DMS53 treated with DMSO at 0.1 percent for 48 hours (cell line): ENCODE results near the gene JDP2.

Experiments
- DNase-seq: peaks from one replicate; lab custom pipeline; 2025; ENCODE audit not compliant: unreplicated experiment; lab: John Stamatoyannopoulos, UW

JDP2 gene

GRCh38 chr14:75409316-75410205 is 18.3 kb upstream of the JDP2 start:
- DNase-seq, result no peak

- DNase-seq, result no peak
Observed at GRCh38 chr14:75411214-75411540, 16.6 kb upstream of the JDP2 start.

GRCh38 chr14:75413013-75413412 is 14.8 kb upstream of the JDP2 start:
- no peak for DNase-seq

- DNase-seq, result no peak
Observed at GRCh38 chr14:75417674-75418073, 10.1 kb upstream of the JDP2 start.

- no peak for DNase-seq
Observed at GRCh38 chr14:75418850-75419768, 8.7 kb upstream of the JDP2 start.

GRCh38 chr14:75422169-75422568 is 5.7 kb upstream of the JDP2 start:
- DNase-seq, result no peak

GRCh38 chr14:75424496-75424895 is 3.3 kb upstream of the JDP2 start:
- no peak for DNase-seq

GRCh38 chr14:75425446-75425845 is 2.4 kb upstream of the JDP2 start:
- no peak for DNase-seq

GRCh38 chr14:75426332-75427125 is 1.3 kb upstream of the JDP2 start:
- DNase-seq, result no peak

- no peak for DNase-seq
Observed at GRCh38 chr14:75427126-75427481, 718 bp upstream of the JDP2 start.

- no peak for DNase-seq
Observed at GRCh38 chr14:75428230-75429104, 645 bp downstream of the JDP2 start.

GRCh38 chr14:75429562-75429961 is 1.7 kb downstream of the JDP2 start:
- DNase-seq, result no peak

- no peak for DNase-seq
Observed at GRCh38 chr14:75430116-75430515, 2.3 kb downstream of the JDP2 start.

- no peak for DNase-seq
Observed at GRCh38 chr14:75430526-75430925, 2.7 kb downstream of the JDP2 start.

GRCh38 chr14:75430976-75431375 is 3.2 kb downstream of the JDP2 start:
- no peak for DNase-seq

- DNase-seq, result no peak
Observed at GRCh38 chr14:75431827-75432226, 4.0 kb downstream of the JDP2 start.

GRCh38 chr14:75432411-75432810 is 4.6 kb downstream of the JDP2 start:
- no peak for DNase-seq

GRCh38 chr14:75433631-75434071 is 5.8 kb downstream of the JDP2 start:
- DNase-seq, result no peak

- no peak for DNase-seq
Observed at GRCh38 chr14:75434138-75434889, 6.5 kb downstream of the JDP2 start.

GRCh38 chr14:75434890-75435248 is 7.0 kb downstream of the JDP2 start:
- no peak for DNase-seq
